ENCODE results near the gene DLG1. TPM values are rescaled to one million over a fixed set of nuclear protein-coding genes. Genes with fewer than 3 reads are reported as not detected.

The DLG1 gene
- total RNA-seq, 1 experiment from 2014 or later, result 107 TPM

- no peak for DNase-seq (ENCODE audit: low spot score)
- intact Hi-C loops (cut with micrococcal nuclease; ENCODE audit: unreplicated experiment), result loop anchor here (2.0 kb wide), 1 partner anchor 277 kb away; no protein-coding TSS in a partner anchor
- TF ChIP-seq CTCF (conservative IDR thresholded peaks at IDR 0.05; ENCODE audit: low read depth, low read length) (no peak), EZH2 (IDR thresholded peaks at IDR 0.05; ENCODE audit: borderline replicate concordance, low read depth, low read length, poor library complexity, severe bottlenecking) (no peak)
- no peak overlapping the region for H3K4me3 ChIP-seq (ENCODE audit: low read depth, low read length, poor library complexity, severe bottlenecking)
- no peaks in the 10 kb centered on the region for H3K27me3 ChIP-seq (replicated peaks; ENCODE audit: insufficient read depth, low read depth, low read length, poor library complexity)
- no TSS peak for BruUV-seq (replicated peaks)
- H3K27ac ChIP-seq (ENCODE audit: low read depth, low read length, poor library complexity, severe bottlenecking), result no peak overlapping the region
- H3K36me3 ChIP-seq (ENCODE audit: insufficient read depth, low read length, poor library complexity, severe bottlenecking), result no peaks in the 10 kb centered on the region
- peaks cover 38% of the 10 kb centered on the region for H3K4me1 ChIP-seq (ENCODE audit: insufficient read depth, low read length, poor library complexity, severe bottlenecking)
- ChIA-PET CTCF (no interaction called here), POLR2A (ENCODE audit: low non-redundant PET) (no interaction called here)
- H3K9me3 ChIP-seq (ENCODE audit: low read depth, low read length, poor library complexity, severe bottlenecking), result no peaks in the 10 kb centered on the region
Observed at GRCh38 chr3:197225579-197225978, 72.8 kb downstream of the DLG1 start.

GRCh38 chr3:197224034-197224444, 74.4 kb downstream of the DLG1 start:
- peak; percentile 82 for DNase-seq (ENCODE audit: low spot score)
- intact Hi-C loops (cut with micrococcal nuclease; ENCODE audit: unreplicated experiment), result loop anchor here (2.0 kb wide), 1 partner anchor 279 kb away; no protein-coding TSS in a partner anchor
- no peaks in the 10 kb centered on the region for H3K36me3 ChIP-seq (ENCODE audit: insufficient read depth, low read length, poor library complexity, severe bottlenecking)
- H3K4me1 ChIP-seq (ENCODE audit: insufficient read depth, low read length, poor library complexity, severe bottlenecking), result peaks cover 38% of the 10 kb centered on the region
- no TSS peak for BruUV-seq (replicated peaks)
- no peak overlapping the region for H3K27ac ChIP-seq (ENCODE audit: low read depth, low read length, poor library complexity, severe bottlenecking)
- H3K27me3 ChIP-seq (replicated peaks; ENCODE audit: insufficient read depth, low read depth, low read length, poor library complexity), result no peaks in the 10 kb centered on the region
- CTCF ChIA-PET, result no interaction called here
- POLR2A ChIA-PET (ENCODE audit: low non-redundant PET), result no interaction called here
- peak; percentile 75 for TF ChIP-seq CTCF (conservative IDR thresholded peaks at IDR 0.05; ENCODE audit: low read depth, low read length)
- TF ChIP-seq EZH2 (IDR thresholded peaks at IDR 0.05; ENCODE audit: borderline replicate concordance, low read depth, low read length, poor library complexity, severe bottlenecking), result no peak
- no peak overlapping the region for H3K4me3 ChIP-seq (ENCODE audit: low read depth, low read length, poor library complexity, severe bottlenecking)
- H3K9me3 ChIP-seq (ENCODE audit: low read depth, low read length, poor library complexity, severe bottlenecking), result no peaks in the 10 kb centered on the region

DNA sequence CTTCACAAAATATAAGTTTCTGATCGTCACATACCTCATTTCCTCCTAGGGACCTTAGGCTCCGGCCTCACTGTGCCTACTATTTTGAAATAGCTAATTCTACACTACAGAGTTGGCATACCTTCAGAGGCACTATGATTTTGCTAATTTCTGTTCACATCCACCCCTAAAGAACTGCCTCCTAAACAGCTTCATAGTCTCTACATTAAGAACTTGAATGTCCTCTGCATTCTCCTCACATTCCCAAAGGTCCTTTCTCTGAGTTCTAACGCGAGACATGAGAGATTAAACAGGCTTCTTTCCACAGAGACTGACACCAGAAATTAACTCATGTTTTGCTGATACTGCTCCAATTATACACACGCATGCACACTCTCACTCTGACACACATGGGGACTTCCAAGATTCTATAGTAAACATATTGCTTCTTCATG, 75.5 kb downstream of the DLG1 start:
- Histone ChIP-seq H3K4me1 (ENCODE audit: insufficient read depth, low read length, poor library complexity, severe bottlenecking) (peaks cover 36% of the 10 kb centered on the region), H3K4me3 (ENCODE audit: low read depth, low read length, poor library complexity, severe bottlenecking) (no peak overlapping the region), H3K36me3 (ENCODE audit: insufficient read depth, low read length, poor library complexity, severe bottlenecking) (no peaks in the 10 kb centered on the region), H3K9me3 (ENCODE audit: low read depth, low read length, poor library complexity, severe bottlenecking) (no peaks in the 10 kb centered on the region), H3K27ac (ENCODE audit: low read depth, low read length, poor library complexity, severe bottlenecking) (no peak overlapping the region), H3K27me3 (replicated peaks; ENCODE audit: insufficient read depth, low read depth, low read length, poor library complexity) (no peaks in the 10 kb centered on the region)
- CTCF ChIA-PET, result interaction anchor here (0.6 kb wide), 1 partner anchor 284 kb away, joined by 3 read pairs; no protein-coding TSS in a partner anchor
- TF ChIP-seq CTCF (conservative IDR thresholded peaks at IDR 0.05; ENCODE audit: low read depth, low read length), result no peak
- no peak for TF ChIP-seq EZH2 (IDR thresholded peaks at IDR 0.05; ENCODE audit: borderline replicate concordance, low read depth, low read length, poor library complexity, severe bottlenecking)
- POLR2A ChIA-PET (ENCODE audit: low non-redundant PET), result no interaction called here
- no peak for DNase-seq (ENCODE audit: low spot score)
- intact Hi-C loops (cut with micrococcal nuclease; ENCODE audit: unreplicated experiment), result no loop called here
- BruUV-seq (replicated peaks), result no TSS peak
